Measurements from ENCODE around the gene ESR2. TPM values are rescaled to one million over a fixed set of nuclear protein-coding genes. Genes with fewer than 3 reads are reported as not detected.

Gene ESR2
- total and polyA plus RNA-seq, 2 donors (not counting 3 experiments of a cell fraction or from before 2014, with no cell fraction given): 0.10 to 0.58 TPM

DNA sequence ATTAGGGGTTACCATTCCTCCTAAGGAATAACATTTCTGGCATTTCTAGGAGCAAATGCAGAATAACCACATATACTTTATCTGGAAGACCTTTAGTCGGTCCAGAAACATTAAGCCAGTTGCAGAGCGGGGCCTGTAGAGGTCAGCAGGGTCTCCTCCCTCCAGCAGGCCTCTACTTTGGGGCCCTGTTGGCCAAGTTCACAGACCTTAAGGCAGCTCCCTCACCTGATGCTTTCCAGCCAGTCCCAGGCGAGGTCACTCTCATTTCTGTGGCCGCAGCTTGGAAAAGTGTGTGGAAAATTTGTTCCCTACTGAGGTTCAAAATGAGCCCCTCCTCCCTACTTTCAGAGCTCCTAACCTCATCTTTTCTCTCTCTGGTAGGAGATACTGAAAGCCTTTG, 74.1 kb downstream of the ESR2 start:
- H3K9me1 ChIP-seq (replicated peaks; ENCODE audit: control insufficient read depth, extremely low read depth, insufficient read depth, low read length): no peaks in the 10 kb centered on the region
- H3K36me3 ChIP-seq (ENCODE audit: control insufficient read depth in 2 of 2, extremely low read depth in 1 of 2, insufficient read depth in 2 of 2, low read length in 2 of 2): peaks cover 0 to 18% of the 10 kb centered on the region in 2 experiments
- ChIA-PET POLR2A (no interaction called here), CTCF (interaction anchor here (0.8 to 1.2 kb wide), 3 partner anchors 9 to 84 kb away, joined by 3 to 4 read pairs (median 3); no protein-coding TSS in a partner anchor)
- no peak overlapping the region for H3K4me2 ChIP-seq (ENCODE audit: insufficient read depth, low read length)
- H3K27ac ChIP-seq (ENCODE audit: insufficient read depth, low read depth, low read length): no peak overlapping the region
- no peak overlapping the region for H3K4me3 ChIP-seq (replicated peaks in 1 of 3; ENCODE audit: insufficient read depth in 1 of 3, low read depth in 1 of 3, low read length in 3 of 3)
- intact Hi-C loops (cut with micrococcal nuclease) (no loop called here), dilution Hi-C loops (cut with MboI; ENCODE audit: extremely low pct_ligation_motif_present, low sequenced_read_pairs) (no loop called here)
- no peaks in the 10 kb centered on the region for H3K4me1 ChIP-seq (ENCODE audit: control insufficient read depth, extremely low read depth, insufficient read depth, low read length)
- no peaks in the 10 kb centered on the region for H3K27me3 ChIP-seq (ENCODE audit: control insufficient read depth in 2 of 2, insufficient read depth in 2 of 2, low read length in 2 of 2)
- H2AFZ ChIP-seq (ENCODE audit: low read depth, low read length): no peak overlapping the region
- no peak for FAIRE-seq
- no peak overlapping the region for H3K9ac ChIP-seq (replicated peaks; ENCODE audit: extremely low read depth, insufficient read depth, low read length)
- H3K79me2 ChIP-seq (ENCODE audit: control insufficient read depth, insufficient read depth, low read length): no peaks in the 10 kb centered on the region
- TF ChIP-seq POLR2AphosphoS5 (IDR thresholded peaks at IDR 0.05; ENCODE audit: insufficient read depth, low read depth, low read length) (no peak), JUN (IDR thresholded peaks at IDR 0.05; ENCODE audit: borderline replicate concordance, insufficient read depth, insufficient read length, low read depth) (no peak), EZH2 (IDR thresholded peaks at IDR 0.05; ENCODE audit: borderline replicate concordance, low read depth, low read length, severe bottlenecking) (no peak), POLR2A (IDR thresholded peaks at IDR 0.05; ENCODE audit: low read depth, low read length) (no peak), FOS (IDR thresholded peaks at IDR 0.05; ENCODE audit: borderline replicate concordance, insufficient read depth, low read length) (no peak), MYC (IDR thresholded peaks at IDR 0.05; ENCODE audit: low read depth, low read length) (no peak), CTCF (IDR thresholded peaks at IDR 0.05; ENCODE audit: extremely low read depth in 1 of 2, insufficient read depth in 1 of 2, low read depth in 1 of 2, low read length in 2 of 2) (no peak), GATA2 (IDR thresholded peaks at IDR 0.05; ENCODE audit: insufficient read depth, insufficient read length, low read depth, low read length) (no peak)
- TF ChIP-seq, protein P1, sequence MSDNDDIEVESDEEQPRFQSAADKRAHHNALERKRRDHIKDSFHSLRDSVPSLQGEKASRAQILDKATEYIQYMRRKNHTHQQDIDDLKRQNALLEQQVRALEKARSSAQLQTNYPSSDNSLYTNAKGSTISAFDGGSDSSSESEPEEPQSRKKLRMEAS (IDR thresholded peaks at IDR 0.05; ENCODE audit: insufficient read depth, insufficient read length): no peak
- BruUV-seq (replicated peaks): no TSS peak
- H4K20me1 ChIP-seq (replicated peaks; ENCODE audit: control insufficient read depth, extremely low read depth, insufficient read depth, low read length): no peaks in the 10 kb centered on the region
- DNase-seq (ENCODE audit: low read depth, low spot score): no peak
- no peaks in the 10 kb centered on the region for H3K9me3 ChIP-seq (replicated peaks; ENCODE audit: control insufficient read depth, insufficient read depth, low read length)
